ENCODE results near the gene CCDC74A.
"Not testable (repeated sequence)": the region's sequence is repeated elsewhere in the genome, so short reads cannot be mapped to it uniquely, and the experiment has no call there.

CCDC74A gene

GRCh38 chr2:131529864-131530445 lies 2.3 kb downstream of the CCDC74A start:
- not testable (repeated sequence) for DNase-seq

DNA sequence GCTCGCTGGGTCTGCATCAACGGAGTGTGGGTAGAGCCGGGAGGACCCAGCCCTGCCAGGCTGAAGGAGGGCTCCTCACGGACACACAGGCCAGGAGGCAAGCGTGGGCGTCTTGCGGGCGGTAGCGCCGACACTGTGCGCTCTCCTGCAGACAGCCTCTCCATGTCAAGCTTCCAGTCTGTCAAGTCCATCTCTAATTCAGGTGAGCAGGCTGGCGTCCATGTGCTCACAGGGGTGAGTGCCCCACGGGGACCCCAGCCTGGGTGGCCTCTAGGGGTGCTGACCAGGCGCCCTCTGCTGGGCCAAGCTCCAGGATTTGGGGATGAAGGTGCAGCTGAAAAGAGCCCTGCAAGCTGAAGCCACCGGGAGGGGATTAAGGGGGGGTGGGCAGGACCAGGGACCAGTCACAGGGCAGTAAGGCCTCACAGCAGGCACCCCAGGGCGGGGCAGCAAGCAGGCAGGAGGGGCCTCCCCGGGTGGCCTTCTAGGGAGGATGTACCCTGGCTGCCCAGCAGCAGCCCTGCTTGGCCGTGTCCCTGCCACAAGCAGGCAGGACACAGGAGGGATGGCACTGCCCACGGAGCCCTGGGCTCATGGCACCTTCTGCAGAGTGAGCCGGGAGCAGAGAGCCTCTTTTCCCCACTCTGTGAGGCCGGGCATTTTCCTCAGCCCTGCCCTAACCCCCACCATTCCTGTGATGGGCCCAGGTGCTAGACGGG lies 3.1 kb downstream of the CCDC74A start:
- not testable (repeated sequence) for DNase-seq

DNA sequence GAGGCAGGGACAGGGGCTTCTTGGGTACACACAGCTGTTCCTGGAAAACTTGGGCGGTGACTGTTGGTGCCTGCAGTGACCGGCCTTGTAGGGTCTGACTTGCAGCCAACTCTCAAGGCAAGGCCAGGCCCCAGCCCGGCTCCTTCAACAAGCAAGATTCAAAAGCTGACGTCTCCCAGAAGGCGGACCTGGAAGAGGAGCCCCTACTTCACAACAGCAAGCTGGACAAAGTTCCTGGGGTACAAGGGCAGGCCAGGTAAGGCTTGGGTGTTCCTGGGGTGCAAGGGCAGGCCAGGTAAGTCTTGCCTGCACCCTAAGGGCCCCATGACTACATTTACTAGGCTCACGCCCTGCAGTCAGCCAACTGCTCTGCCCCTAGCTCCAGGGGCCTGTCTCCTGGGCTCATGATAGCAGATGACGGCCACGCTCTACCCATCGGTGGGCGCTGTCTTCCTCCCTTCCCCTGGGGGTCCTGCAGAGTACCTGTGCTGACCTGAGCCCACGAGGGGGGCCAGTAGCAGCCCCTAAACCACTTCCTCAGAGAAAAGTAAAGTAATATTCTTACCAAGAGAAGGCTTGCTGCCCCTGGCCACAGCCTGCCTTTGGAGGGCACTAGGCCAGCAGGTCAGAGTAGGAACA lies 4.0 kb downstream of the CCDC74A start:
- DNase-seq: not testable (repeated sequence)

DNA sequence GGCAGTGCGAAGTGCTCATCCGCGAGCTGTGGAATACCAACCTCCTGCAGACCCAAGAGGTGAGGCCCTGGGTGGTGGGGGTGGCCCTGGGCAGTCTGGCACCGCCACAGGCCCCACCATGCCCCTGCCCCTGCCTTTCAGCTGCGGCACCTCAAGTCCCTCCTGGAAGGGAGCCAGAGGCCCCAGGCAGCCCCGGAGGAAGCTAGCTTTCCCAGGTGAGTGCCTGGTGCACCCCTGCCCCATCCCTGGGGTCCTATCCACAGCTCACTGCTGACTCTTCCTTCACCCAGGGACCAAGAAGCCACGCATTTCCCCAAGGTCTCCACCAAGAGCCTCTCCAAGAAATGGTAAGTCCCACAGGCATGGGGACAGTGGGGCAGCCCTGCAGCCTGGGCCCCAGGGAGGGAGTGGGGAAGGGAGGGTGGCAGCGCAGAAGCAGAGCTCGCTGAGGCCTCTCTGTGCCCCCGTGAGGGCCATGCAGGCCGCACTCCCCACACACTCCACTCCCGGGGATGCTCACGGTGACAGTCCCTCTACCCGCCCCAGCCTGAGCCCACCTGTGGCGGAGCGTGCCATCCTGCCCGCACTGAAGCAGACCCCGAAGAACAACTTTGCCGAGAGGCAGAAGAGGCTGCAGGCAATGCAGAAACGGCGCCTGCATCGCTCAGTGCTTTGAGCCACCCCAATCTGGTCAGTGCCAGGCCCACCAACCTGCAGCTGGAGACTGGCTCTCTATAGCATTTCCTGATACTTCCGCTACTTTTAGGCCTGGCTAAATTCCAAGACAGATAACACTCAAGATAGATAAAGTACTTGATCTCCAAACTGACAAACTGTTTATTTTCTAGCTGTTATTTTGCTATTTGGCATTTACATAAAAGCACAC lies 5.3 kb downstream of the CCDC74A start:
- not testable (repeated sequence) for DNase-seq

DNA sequence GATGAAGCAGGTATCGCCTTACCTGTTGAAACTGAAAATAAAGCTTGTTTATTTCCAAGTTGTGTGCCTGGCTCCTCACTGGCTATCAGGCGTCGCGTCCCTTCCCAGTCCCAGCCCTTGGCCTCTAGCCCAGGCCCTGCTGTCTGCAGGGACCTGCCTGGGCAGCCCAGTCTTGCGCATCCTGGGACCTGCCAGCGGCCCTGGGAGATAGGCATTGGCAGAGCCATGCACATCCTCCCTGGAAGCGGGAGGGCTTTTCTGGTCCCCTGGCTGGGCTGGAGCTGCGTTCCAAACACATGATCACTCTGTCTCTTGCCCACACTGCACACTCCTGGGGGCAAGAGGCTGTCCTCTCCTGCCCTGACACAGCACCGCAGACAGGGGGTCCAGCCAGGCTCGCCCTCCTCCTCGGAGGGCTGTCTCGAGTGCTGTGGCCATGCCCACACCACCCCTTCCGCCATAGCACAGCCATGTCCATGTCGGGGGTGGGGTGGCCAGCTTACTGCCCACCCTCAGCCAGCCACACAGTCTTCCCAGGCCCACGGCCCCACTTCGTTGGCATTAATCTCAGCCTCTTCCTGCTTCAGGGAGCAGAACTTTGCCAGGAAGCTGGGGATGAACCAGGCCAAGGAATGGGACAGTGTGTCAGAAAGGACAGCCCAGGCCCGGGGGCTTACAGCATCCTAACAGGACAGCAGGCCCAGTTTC lies 6.1 kb downstream of the CCDC74A start:
- not testable (repeated sequence) for DNase-seq

- DNase-seq: not testable (repeated sequence)
Measured at GRCh38 chr2:131534317-131534672, 6.6 kb downstream of the CCDC74A start.

- not testable (repeated sequence) for DNase-seq
Measured at GRCh38 chr2:131534965-131535364, 7.3 kb downstream of the CCDC74A start.

- no peak for DNase-seq
Measured at GRCh38 chr2:131535526-131535925, 7.8 kb downstream of the CCDC74A start.

- not testable (repeated sequence) for DNase-seq
Measured at GRCh38 chr2:131535951-131536826, 8.5 kb downstream of the CCDC74A start.

GRCh38 chr2:131536841-131537240 lies 9.2 kb downstream of the CCDC74A start:
- DNase-seq: not testable (repeated sequence)

DNA sequence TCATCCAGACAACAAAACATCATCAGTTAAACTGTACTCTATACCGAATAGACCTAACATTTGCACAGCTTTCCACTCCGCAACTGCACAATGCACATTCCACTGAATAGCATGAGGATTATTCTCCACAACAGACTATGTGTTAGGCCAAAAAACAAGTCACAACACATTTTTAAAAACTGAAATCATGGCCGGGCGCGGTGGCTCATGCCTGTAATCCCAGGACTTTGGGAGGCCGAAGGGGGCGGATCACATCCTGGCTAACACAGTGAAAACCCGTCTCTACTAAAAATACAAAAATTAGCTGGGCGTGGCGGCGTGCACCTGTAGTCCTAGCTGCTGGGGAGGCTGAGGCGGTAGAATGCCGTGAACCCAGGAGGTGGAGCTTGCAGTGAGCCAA lies 11.2 kb downstream of the CCDC74A start:
- not testable (repeated sequence) for DNase-seq

GRCh38 chr2:131542438-131543384 lies 15.0 kb downstream of the CCDC74A start:
- no peak for DNase-seq

GRCh38 chr2:131543385-131543891 lies 15.8 kb downstream of the CCDC74A start:
- no peak for DNase-seq

- not testable (repeated sequence) for DNase-seq
Measured at GRCh38 chr2:131544006-131544812, 16.5 kb downstream of the CCDC74A start.

- DNase-seq: not testable (repeated sequence)
Measured at GRCh38 chr2:131544813-131545165, 17.1 kb downstream of the CCDC74A start.

- DNase-seq: no peak
Measured at GRCh38 chr2:131552871-131553270, 25.2 kb downstream of the CCDC74A start.

GRCh38 chr2:131556998-131557397 lies 29.3 kb downstream of the CCDC74A start:
- no peak for DNase-seq

DNA sequence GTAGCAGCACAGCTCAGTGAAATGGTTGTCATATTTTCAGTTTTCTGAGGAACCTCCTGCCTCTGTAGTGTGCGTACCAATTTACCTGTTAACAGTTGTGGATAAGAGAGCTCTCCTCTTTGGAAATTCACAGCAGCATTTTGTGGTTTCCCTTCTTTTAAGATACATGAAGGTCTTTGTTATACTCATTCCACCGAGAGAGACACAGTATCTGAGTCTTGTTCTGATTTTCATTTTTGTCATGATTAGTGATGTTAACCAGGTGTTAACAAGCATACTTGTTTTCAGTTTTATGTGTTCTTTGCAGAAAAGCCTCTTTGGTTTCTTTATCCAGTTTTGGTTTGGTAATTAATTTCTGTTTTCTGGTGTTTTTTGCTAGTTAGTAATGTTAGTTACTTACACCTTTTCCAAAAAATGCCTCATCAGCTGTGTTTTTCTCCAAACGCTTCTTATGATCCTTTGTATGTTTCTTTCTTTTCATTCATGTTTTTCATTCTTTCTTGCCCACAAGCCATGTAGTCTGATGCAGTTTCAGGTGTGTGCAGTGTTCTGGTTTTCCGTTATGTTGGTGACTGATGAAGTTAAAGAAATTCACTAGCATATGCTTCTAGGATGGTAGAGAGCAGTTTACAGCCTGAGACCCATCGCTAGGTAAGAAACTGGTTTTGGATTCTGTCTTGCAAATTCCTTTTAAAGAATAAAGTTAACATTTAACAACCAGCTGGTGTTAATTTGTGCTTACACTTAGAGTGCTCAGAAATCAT lies 30.1 kb downstream of the CCDC74A start:
- no peak for DNase-seq
